GM19395 (cell line): ENCODE results near the gene SHISA7.

Experiments
- ATAC-seq: cut with Tn5 transposase; IDR thresholded peaks from one replicate; pipeline ENCODE4 v1.9.1; 2021; ENCODE audit warnings: mild to moderate bottlenecking, moderate library complexity; ENCODE audit not compliant: unreplicated experiment

SHISA7 gene

GRCh38 chr19:55482156-55482961 is 39.3 kb upstream of the SHISA7 start:
- no peak for ATAC-seq

- ATAC-seq: no peak
Measured at GRCh38 chr19:55481794-55482155, 38.7 kb upstream of the SHISA7 start.

DNA sequence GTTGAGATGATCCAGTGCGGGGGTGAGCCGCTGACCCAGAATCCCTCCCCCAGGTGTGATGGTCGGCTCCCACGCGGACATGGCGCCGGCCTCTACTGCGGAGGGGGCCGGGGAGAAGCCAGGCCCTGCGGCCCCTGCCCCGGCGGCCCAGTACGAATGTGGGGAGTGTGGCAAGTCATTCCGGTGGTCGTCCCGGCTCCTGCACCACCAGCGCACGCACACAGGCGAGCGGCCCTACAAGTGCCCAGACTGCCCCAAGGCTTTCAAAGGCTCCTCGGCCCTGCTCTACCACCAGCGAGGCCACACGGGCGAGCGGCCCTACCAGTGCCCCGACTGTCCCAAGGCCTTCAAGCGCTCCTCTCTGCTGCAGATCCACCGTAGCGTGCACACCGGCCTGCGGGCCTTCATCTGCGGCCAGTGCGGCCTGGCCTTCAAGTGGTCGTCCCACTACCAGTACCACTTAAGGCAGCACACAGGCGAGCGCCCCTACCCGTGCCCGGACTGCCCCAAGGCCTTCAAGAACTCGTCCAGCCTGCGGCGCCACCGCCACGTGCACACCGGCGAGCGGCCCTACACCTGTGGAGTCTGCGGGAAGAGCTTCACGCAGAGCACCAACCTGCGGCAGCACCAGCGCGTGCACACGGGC is 38.2 kb upstream of the SHISA7 start:
- ATAC-seq: no peak

DNA sequence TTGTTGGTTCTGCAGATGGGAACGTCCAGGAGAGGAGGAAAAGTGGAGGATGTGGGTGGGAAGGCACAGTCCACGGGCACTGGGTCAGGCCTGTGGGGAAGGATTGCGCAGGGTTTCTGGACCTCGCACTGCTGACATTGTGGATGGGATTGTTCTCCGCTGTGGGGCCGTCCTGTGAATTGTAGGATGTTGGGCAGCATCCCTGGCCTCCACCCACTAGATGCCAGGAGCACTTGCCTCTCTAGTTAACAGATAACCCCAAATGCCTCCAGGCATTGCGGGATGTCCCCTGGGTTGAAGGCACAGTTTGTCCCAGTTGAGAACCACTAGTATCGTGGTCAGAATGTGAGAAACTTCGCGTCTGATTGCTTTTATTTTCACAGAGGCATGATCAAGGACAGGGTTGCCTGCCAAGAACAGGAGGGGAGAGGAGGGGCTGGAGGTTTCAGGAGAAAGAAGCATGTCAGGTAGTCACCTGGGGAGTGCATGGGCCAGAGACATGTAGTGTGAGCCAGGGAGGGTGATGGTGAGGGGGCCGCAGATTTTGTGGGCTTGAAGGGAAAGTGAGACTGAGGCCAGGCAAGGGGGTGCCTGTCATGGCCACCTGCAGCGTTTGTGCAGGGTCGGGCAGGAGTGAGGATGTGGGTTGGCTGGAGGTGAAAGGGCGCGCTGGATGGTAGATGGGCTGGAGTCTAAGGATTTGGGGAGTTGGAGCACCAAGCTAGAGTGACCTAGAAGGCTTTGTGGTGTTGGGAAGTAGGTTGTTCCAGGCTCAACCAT is 36.5 kb upstream of the SHISA7 start:
- no peak for ATAC-seq

- no peak for ATAC-seq
Measured at GRCh38 chr19:55479045-55479444, 35.9 kb upstream of the SHISA7 start.

DNA sequence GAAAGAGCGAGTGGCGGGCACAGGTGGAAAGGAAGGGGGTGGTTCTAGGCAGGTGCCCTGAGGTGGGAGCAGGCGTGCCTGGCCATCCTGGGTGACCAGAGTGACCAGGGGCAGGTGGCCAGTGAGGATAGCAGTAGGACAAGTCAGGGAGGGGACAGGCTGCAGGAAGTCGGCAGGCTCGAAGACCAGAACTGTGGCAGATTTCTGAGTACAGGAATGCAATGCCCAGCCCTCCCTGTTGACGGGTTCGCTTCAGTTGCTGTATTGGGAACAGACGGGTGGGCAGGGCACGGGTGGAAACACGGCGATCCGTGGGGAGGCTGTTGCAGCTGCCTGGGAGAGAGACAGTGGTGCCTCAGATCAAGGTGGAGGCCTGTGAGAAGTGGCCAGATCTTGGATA is 35.3 kb upstream of the SHISA7 start:
- ATAC-seq: no peak

- ATAC-seq: no peak
Measured at GRCh38 chr19:55477905-55478304, 34.8 kb upstream of the SHISA7 start.

GRCh38 chr19:55476100-55476775 is 33.1 kb upstream of the SHISA7 start, which contains the start of gene ZNF628:
Gene ZNF628 (plus strand): TSS chr19:55476617. CDS start chr19:55479911, 3,294 bp downstream.
- ATAC-seq: peak; percentile 86

DNA sequence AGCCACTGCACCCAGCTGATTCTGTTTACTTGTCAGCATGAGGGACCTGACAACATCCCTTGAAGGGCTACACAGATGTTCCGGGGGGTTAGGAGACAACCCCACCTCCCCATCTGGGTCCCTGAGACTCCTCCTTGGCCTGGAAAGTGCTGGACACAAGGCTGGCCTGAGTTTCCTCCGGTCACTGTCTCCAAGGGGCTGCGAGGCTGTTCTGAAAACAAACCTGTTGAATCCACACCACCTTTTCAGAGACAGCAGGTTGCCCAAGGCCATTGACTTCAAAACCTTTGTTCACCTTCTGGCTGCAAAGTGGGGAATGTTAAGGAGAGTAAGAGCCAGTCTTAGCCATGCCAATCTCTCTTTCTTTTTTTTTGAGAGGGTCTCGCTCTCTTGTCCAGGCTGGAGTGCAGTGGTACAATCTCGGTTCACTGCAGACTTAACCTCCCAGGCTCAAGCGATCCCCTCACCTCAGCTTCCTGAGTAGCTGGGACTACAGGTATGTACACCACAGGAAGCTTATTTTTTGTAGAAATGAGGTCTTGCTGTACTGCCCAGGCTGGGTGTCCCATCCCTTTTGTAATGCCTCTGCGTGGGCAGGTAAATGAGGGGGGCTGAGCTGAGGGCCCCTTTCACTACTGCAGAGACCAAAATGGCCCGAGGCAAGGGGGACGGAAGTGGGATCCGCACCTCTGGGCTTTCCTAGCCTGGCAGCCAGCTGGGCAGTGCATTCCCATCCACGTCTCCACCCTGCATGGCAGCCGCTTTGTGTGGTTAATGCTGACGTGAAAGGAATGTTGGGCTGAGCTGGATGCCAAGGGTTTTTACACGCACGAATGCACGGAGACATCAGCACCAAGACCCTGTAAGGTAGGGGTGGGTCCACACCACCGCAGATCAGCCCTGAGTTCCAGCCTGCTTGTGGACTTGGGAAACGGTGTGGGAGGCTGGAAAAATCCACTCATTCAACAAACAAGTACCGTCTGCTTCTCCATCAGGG is 31.5 kb upstream of the SHISA7 start:
- ATAC-seq: no peak

- no peak for ATAC-seq
Measured at GRCh38 chr19:55473225-55474012, 30.3 kb upstream of the SHISA7 start.

DNA sequence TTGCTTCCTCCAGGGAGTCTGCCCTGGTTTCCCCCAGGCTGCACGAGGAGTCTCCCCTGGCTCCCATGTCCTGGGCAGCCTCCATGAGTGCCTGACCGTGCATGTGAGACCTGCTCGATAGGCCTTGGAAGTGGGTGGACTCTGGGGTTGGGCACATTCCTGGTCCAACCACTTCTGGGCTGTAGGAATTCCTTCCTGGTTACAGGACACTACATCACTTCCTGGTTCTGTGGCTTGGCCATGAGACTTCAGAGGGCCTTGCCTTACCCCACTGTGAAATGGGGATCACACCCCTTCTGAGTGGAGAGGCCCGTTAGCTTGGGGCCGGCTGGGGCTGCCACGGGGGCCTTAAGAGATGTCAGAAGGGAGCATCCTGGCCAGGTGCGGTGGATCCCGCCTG is 29.4 kb upstream of the SHISA7 start:
- ATAC-seq: no peak

- no peak for ATAC-seq
Measured at GRCh38 chr19:55471266-55471665, 28.2 kb upstream of the SHISA7 start.

DNA sequence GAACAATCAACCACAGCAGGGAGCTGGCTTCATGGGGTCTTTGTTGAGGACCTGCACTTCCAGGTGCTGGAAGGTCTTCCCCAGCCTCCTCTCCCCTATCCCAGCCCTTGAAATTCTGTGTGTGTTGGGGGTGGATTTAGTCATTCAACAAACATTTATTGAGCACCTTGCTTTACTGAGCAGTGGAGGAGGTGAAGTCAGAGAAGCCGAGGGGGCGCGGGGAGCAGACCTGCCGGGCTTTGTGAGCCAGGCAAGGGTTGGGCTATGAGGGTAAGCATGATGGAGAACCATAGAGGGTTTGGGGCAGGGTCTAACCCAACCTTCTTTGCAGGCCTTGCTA is 24.9 kb upstream of the SHISA7 start:
- no peak for ATAC-seq

DNA sequence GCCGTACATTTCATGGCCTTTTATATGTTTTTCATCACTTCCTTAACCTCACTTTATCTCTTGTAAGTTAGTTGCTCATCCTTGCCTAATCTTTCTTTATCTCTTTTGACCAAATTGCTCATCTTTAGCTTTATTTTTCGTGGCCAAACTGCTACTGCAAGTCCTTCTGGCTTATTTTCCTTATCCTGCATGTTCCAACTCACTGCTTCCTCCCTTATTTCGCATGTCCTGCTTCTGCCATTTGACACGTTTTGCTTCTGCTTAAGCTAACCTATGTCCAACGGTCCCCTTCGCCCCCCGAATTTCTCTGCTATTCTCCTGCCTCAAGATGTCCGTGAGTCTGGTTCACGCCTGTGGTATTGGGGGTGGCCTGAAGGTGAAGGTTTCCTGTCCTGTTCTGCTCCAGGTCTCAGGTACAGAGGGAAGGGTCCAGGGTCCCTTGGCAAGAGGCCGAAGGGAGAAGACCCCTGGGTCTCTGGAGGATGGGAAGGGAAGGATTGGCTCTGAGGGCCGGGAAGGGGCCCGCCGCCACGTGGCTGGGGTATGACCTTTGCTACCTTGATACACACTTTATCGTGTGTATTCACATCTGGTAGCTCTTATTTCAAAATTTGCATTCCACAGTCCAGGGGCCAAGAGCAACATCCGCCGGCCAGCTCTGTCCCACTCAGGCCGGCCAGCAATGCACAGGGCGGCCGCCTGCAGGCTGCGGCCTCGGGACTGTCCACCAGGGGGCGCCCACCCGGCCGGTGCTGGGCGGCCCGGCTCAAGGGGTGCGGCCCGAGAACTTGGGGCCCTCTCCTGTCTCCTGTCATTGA is 24.3 kb upstream of the SHISA7 start:
- ATAC-seq: no peak

GRCh38 chr19:55466241-55466614 is 23.1 kb upstream of the SHISA7 start:
- ATAC-seq: no peak

- no peak for ATAC-seq
Measured at GRCh38 chr19:55465460-55466240, 22.6 kb upstream of the SHISA7 start.

GRCh38 chr19:55464662-55465054 is 21.6 kb upstream of the SHISA7 start, which contains the start of gene C19orf85:
Gene C19orf85 (minus strand): TSS chr19:55464751. CDS start chr19:55464554, 197 bp downstream.
- ATAC-seq: no peak
